Spinal cord (tissue), 10 donors: ENCODE results near the gene COL2A1. TPM values are rescaled to one million over a fixed set of nuclear protein-coding genes. Genes with fewer than 3 reads are reported as not detected.
A peak's percentile ranks its signal among the peaks of the same experiment; 100 is the strongest.
"Not testable (repeated sequence)": the region's sequence is repeated elsewhere in the genome, so short reads cannot be mapped to it uniquely, and the experiment has no call there.

Experiments
- DNase-seq, 6 donors: peaks; one replicate each; pipeline versions ENCODE4 v3.0.0 to v3.0.0-alpha.2; 2013 to 2015; ENCODE audit warnings: low spot score in 6 of 6, low read depth in 4 of 6
- H3K27ac ChIP-seq: one replicate; pipeline ENCODE4 v1.5.1; 2013; ENCODE audit warnings: low read depth, low read length, control low read depth
- H3K27me3 ChIP-seq: one replicate; pipeline ENCODE4 v1.6.1; 2013; ENCODE audit warnings: low read length; ENCODE audit not compliant: control insufficient read depth, insufficient read depth
- H3K36me3 ChIP-seq: one replicate; pipeline ENCODE4 v1.6.1; 2013; ENCODE audit warnings: low read length; ENCODE audit not compliant: control insufficient read depth, insufficient read depth
- H3K4me1 ChIP-seq: one replicate; pipeline ENCODE4 v1.6.1; 2013; ENCODE audit warnings: low read length; ENCODE audit not compliant: control insufficient read depth, insufficient read depth
- H3K4me3 ChIP-seq: one replicate; pipeline ENCODE4 v1.5.1; 2013; ENCODE audit warnings: low read depth, low read length, control low read depth
- H3K9me3 ChIP-seq: one replicate; pipeline ENCODE4 v1.6.1; 2013; ENCODE audit warnings: low read length; ENCODE audit not compliant: control insufficient read depth, insufficient read depth
- WGBS: methylation state at CpG from one replicate; pipeline ENCODE4 v1.1.5; 2013; ENCODE audit warnings: missing lambda C conversion rate; ENCODE audit not compliant: insufficient coverage; 5-methylcytosine and 5-hydroxymethylcytosine counted together
- polyA plus RNA-seq, 2 donors: library from polyadenylated mRNA; unstranded; fragments of 120-200 nt; gene quantifications; one replicate each; pipeline ENCODE4 v1.2.1, GENCODE V29; 2013; ENCODE audit not compliant: insufficient read length in 2 of 2
- total RNA-seq, 2 donors: library from RNA; depleted of rRNA in 1 of 2; stranded (reverse); fragments of 120-200 nt in 1 of 2; fragments of >200 nt in 1 of 2; gene quantifications; one replicate each; pipeline versions ENCODE4 v1.2.3 to v1.2.4, GENCODE V29; 2013 to 2014
- donor health status: healthy.

COL2A1 gene
- total and polyA plus RNA-seq, 4 donors, result 7.1 to 56.7 (median 27.1) TPM

GRCh38 chr12:47970843-47971242, 33.4 kb downstream of the COL2A1 start:
- Histone ChIP-seq H3K4me1 (peaks cover 4% of the 10 kb centered on the region), H3K36me3 (peaks cover 3% of the 10 kb centered on the region), H3K27me3 (no peaks in the 10 kb centered on the region), H3K4me3 (no peak overlapping the region), H3K9me3 (no peaks in the 10 kb centered on the region), H3K27ac (no peak overlapping the region)
- DNase-seq, result no peak
- 76% methylated on average over 5 of the region's 7 CpGs for WGBS

- WGBS, result no CpG with 5 or more reads among the region's 3 CpGs
- DNase-seq, result no peak
- Histone ChIP-seq H3K27me3 (no peaks in the 10 kb centered on the region), H3K9me3 (no peaks in the 10 kb centered on the region), H3K4me3 (no peak overlapping the region), H3K27ac (no peak overlapping the region), H3K4me1 (peaks cover 4% of the 10 kb centered on the region), H3K36me3 (peaks cover 3% of the 10 kb centered on the region)
Observed at GRCh38 chr12:47969845-47970244, 34.4 kb downstream of the COL2A1 start.

GRCh38 chr12:47967461-47968321, 36.6 kb downstream of the COL2A1 start:
- Histone ChIP-seq H3K27me3 (no peaks in the 10 kb centered on the region), H3K9me3 (no peaks in the 10 kb centered on the region), H3K4me1 (peaks cover 14% of the 10 kb centered on the region), H3K4me3 (no peak overlapping the region), H3K27ac (no peak overlapping the region), H3K36me3 (peaks cover 3% of the 10 kb centered on the region)
- 70% methylated on average over 2 of the region's 5 CpGs for WGBS
- DNase-seq, result peak in 2 of 6 donors; percentile 4 to 37

GRCh38 chr12:47965581-47965980, 38.7 kb downstream of the COL2A1 start:
- H3K4me3 ChIP-seq, result no peak overlapping the region
- DNase-seq, result no peak
- H3K9me3 ChIP-seq, result no peaks in the 10 kb centered on the region

GRCh38 chr12:47964106-47964728, 40.1 kb downstream of the COL2A1 start:
- H3K4me1 ChIP-seq, result peaks cover 14% of the 10 kb centered on the region
- peaks cover 2% of the 10 kb centered on the region for H3K27me3 ChIP-seq
- no peaks in the 10 kb centered on the region for H3K9me3 ChIP-seq
- peak in 2 of 6 donors; percentile 27 to 71 for DNase-seq
- WGBS, result 4% methylated on average over 14 of the region's 18 CpGs
- peaks cover 3% of the 10 kb centered on the region for H3K36me3 ChIP-seq
- no peak overlapping the region for H3K27ac ChIP-seq
- peak overlapping the region; percentile 96 for H3K4me3 ChIP-seq

More at GRCh38 chr12:47965581-47965980, 38.7 kb downstream of the COL2A1 start:
- H3K4me1 ChIP-seq, result peaks cover 14% of the 10 kb centered on the region
- H3K36me3 ChIP-seq, result peaks cover 3% of the 10 kb centered on the region
- 88% methylated on average over 2 of the region's 3 CpGs for WGBS
- H3K27me3 ChIP-seq, result peaks cover 2% of the 10 kb centered on the region
- H3K27ac ChIP-seq, result no peak overlapping the region

- Histone ChIP-seq H3K36me3 (peaks cover 3% of the 10 kb centered on the region), H3K4me1 (peaks cover 14% of the 10 kb centered on the region), H3K27ac (peak within 1 kb of the TSS; percentile 29), H3K9me3 (no peaks in the 10 kb centered on the region), H3K4me3 (peak within 1 kb of the TSS; percentile 96), H3K27me3 (peaks cover 2% of the 10 kb centered on the region)
- DNase-seq, result peak; percentile 90 to 98 (median 94)
- 0% methylated on average over 49 of the region's 59 CpGs for WGBS
Observed at GRCh38 chr12:47963340-47964040, 40.8 kb downstream of the COL2A1 start, which contains the start of gene TMEM106C. Gene TMEM106C, plus strand, starts transcription at chr12:47963596. Its CDS starts 641 bp downstream, at chr12:47964237.

- DNase-seq, result no peak
- Histone ChIP-seq H3K4me1 (peaks cover 13% of the 10 kb centered on the region), H3K36me3 (peaks cover 3% of the 10 kb centered on the region), H3K4me3 (no peak overlapping the region), H3K27me3 (peaks cover 2% of the 10 kb centered on the region), H3K27ac (no peak overlapping the region), H3K9me3 (peaks cover 6% of the 10 kb centered on the region)
- 75% methylated on average over 8 of the region's 11 CpGs for WGBS
Observed at GRCh38 chr12:47962198-47962597, 42.1 kb downstream of the COL2A1 start.

DNA sequence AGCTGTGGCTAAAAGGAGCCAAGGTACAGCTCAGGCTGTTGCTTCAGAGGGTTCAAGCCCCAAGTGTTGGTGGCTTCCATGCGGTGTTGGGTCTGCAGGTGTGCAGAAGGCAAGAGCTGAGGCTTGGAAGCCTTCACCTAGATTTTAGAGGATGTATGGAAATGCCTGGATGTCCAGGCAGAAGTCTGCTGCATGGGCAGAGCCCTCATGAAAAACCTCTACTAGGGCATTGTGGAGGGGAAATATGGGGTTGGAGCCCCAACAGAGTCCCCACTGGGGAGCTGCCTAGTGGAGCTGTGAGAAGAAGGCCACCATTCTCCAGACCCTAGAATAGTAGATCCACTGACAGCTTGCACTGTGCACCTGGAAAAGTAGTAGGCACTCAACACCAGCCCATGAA, 46.6 kb downstream of the COL2A1 start:
- not testable (repeated sequence) for H3K9me3 ChIP-seq, H3K36me3 ChIP-seq, H3K27me3 ChIP-seq, H3K4me3 ChIP-seq, DNase-seq, H3K4me1 ChIP-seq, H3K27ac ChIP-seq
- WGBS, result 100% methylated on average over 1 of the region's 1 CpG

DNA sequence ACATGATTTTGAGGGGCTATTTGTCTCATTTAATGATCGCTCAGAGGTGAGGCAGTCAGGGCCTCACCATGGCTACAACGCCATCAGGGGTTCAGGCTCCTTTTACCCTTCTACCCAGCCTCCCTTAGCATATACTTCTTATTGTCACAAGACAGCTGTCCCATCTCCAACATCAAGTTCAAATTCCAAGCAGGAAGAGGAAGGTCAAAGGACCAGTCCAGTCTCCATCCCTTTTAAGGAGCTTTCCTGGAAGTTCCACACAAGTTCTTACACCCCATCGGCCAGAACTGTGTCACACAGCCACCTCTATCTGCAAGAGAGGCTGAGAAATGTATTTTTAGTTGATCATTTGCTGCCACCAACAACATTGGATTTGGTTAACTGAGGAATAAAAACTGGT, 49.2 kb downstream of the COL2A1 start:
- Histone ChIP-seq H3K4me3 (no peak overlapping the region), H3K36me3 (no peaks in the 10 kb centered on the region), H3K27ac (no peak overlapping the region), H3K4me1 (no peaks in the 10 kb centered on the region), H3K27me3 (no peaks in the 10 kb centered on the region), H3K9me3 (peaks cover 6% of the 10 kb centered on the region)
- DNase-seq, result no peak
- WGBS, result 100% methylated on average over 1 of the region's 3 CpGs
